Measurements from ENCODE around the gene STX11.
"Not testable (repeated sequence)": the region's sequence is repeated elsewhere in the genome, so short reads cannot be mapped to it uniquely, and the experiment has no call there.

STX11 gene

GRCh38 chr6:144174006-144174405, 23.7 kb downstream of the STX11 start:
- DNase-seq (ENCODE audit: low read depth in 2 of 2), result no peak

GRCh38 chr6:144176043-144176442, 25.7 kb downstream of the STX11 start:
- no peak for DNase-seq (ENCODE audit: low read depth in 2 of 2)

GRCh38 chr6:144177726-144178125, 27.4 kb downstream of the STX11 start:
- no peak for DNase-seq (ENCODE audit: low read depth in 2 of 2)

GRCh38 chr6:144178323-144178722, 28.0 kb downstream of the STX11 start:
- no peak for DNase-seq (ENCODE audit: low read depth in 2 of 2)

GRCh38 chr6:144179237-144179636, 28.9 kb downstream of the STX11 start:
- DNase-seq (ENCODE audit: low read depth in 2 of 2), result no peak

GRCh38 chr6:144179828-144180227, 29.5 kb downstream of the STX11 start:
- no peak for DNase-seq (ENCODE audit: low read depth in 2 of 2)

- not testable (repeated sequence) for DNase-seq (ENCODE audit: low read depth in 2 of 2)
Measured at GRCh38 chr6:144180354-144180753, 30.0 kb downstream of the STX11 start.

- DNase-seq (ENCODE audit: low read depth in 2 of 2), result no peak
Measured at GRCh38 chr6:144181639-144182038, 31.3 kb downstream of the STX11 start.

- not testable (repeated sequence) for DNase-seq (ENCODE audit: low read depth in 2 of 2)
Measured at GRCh38 chr6:144184186-144184585, 33.9 kb downstream of the STX11 start.

GRCh38 chr6:144185133-144185836, 35.0 kb downstream of the STX11 start:
- DNase-seq (ENCODE audit: low read depth in 2 of 2), result no peak

- DNase-seq (ENCODE audit: low read depth in 2 of 2), result no peak
Measured at GRCh38 chr6:144186817-144187625, 36.7 kb downstream of the STX11 start.

- DNase-seq (ENCODE audit: low read depth in 2 of 2), result no peak
Measured at GRCh38 chr6:144189351-144189750, 39.0 kb downstream of the STX11 start.

- no peak for DNase-seq (ENCODE audit: low read depth in 2 of 2)
Measured at GRCh38 chr6:144190080-144190479, 39.8 kb downstream of the STX11 start.

GRCh38 chr6:144190593-144190992, 40.3 kb downstream of the STX11 start:
- DNase-seq (ENCODE audit: low read depth in 2 of 2), result no peak

- no peak for DNase-seq (ENCODE audit: low read depth in 2 of 2)
Measured at GRCh38 chr6:144193181-144193580, 42.9 kb downstream of the STX11 start.

GRCh38 chr6:144194293-144194810, 44.0 kb downstream of the STX11 start:
- no peak for DNase-seq (ENCODE audit: low read depth in 2 of 2)

- no peak for DNase-seq (ENCODE audit: low read depth in 2 of 2)
Measured at GRCh38 chr6:144195671-144196270, 45.5 kb downstream of the STX11 start.

- no peak for DNase-seq (ENCODE audit: low read depth in 2 of 2)
Measured at GRCh38 chr6:144197919-144198318, 47.6 kb downstream of the STX11 start.

GRCh38 chr6:144202879-144203468, 52.7 kb downstream of the STX11 start:
- no peak for DNase-seq (ENCODE audit: low read depth in 2 of 2)

- DNase-seq (ENCODE audit: low read depth in 2 of 2), result no peak
Measured at GRCh38 chr6:144211160-144211559, 60.8 kb downstream of the STX11 start.

GRCh38 chr6:144213315-144213714, 63.0 kb downstream of the STX11 start:
- DNase-seq (ENCODE audit: low read depth in 2 of 2), result no peak

- no peak for DNase-seq (ENCODE audit: low read depth in 2 of 2)
Measured at GRCh38 chr6:144214029-144214428, 63.7 kb downstream of the STX11 start.

Measured in stimulated activated CD8-positive, alpha-beta memory T cell treated with anti-CD3 and anti-CD28 coated beads, Interleukin-7, amount 100 ng/mL, for 1 hour (primary cell).